Islet of Langerhans (tissue), 1 donor: ENCODE data around the gene ANKRD18B.
"Not testable (repeated sequence)": the region's sequence is repeated elsewhere in the genome, so short reads cannot be mapped to it uniquely, and the experiment has no call there.

Source experiments
- FAIRE-seq: peaks from one replicate; lab custom pipeline; 2011; peaks lifted over from hg19 to GRCh38; lab: Jason Lieb, UNC

The ANKRD18B gene

GRCh38 chr9:33535541-33535940, 11.5 kb downstream of the ANKRD18B start:
- no peak for FAIRE-seq

GRCh38 chr9:33543463-33543862, 19.4 kb downstream of the ANKRD18B start:
- not testable (repeated sequence) for FAIRE-seq

GRCh38 chr9:33545715-33546114, 21.7 kb downstream of the ANKRD18B start:
- FAIRE-seq = not testable (repeated sequence)

DNA sequence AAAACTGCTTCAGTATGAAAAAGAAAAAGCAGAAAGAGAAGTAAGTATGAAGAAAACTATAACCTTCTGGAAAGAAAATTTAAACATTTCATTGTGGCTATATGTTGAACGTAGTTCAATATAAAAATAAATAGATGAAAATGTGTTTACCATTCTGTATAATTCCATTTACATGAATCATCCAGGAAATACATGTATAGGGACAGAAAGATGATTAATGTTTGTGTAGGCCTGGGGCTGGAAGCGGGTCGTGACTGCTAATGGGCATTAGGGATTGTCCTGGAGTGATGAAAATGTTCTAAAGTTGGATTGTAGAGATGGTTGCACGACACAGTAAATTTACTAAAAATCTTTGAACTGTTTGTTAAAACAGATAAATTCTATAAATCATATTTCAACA, 24.8 kb downstream of the ANKRD18B start:
- not testable (repeated sequence) for FAIRE-seq

GRCh38 chr9:33549418-33549817, 25.4 kb downstream of the ANKRD18B start:
- FAIRE-seq = not testable (repeated sequence)

- FAIRE-seq = not testable (repeated sequence)
Measured at GRCh38 chr9:33551183-33551582, 27.1 kb downstream of the ANKRD18B start.

- FAIRE-seq = not testable (repeated sequence)
Measured at GRCh38 chr9:33552315-33552725, 28.3 kb downstream of the ANKRD18B start.

- not testable (repeated sequence) for FAIRE-seq
Measured at GRCh38 chr9:33560217-33560616, 36.2 kb downstream of the ANKRD18B start.

GRCh38 chr9:33562196-33562595, 38.1 kb downstream of the ANKRD18B start:
- not testable (repeated sequence) for FAIRE-seq

GRCh38 chr9:33567776-33568175, 43.7 kb downstream of the ANKRD18B start:
- FAIRE-seq = not testable (repeated sequence)

GRCh38 chr9:33577786-33578185, 53.7 kb downstream of the ANKRD18B start:
- FAIRE-seq = not testable (repeated sequence)

- not testable (repeated sequence) for FAIRE-seq
Measured at GRCh38 chr9:33579996-33580395, 55.9 kb downstream of the ANKRD18B start.

GRCh38 chr9:33582686-33583085, 58.6 kb downstream of the ANKRD18B start:
- FAIRE-seq = not testable (repeated sequence)

- FAIRE-seq = not testable (repeated sequence)
Measured at GRCh38 chr9:33586128-33586527, 62.1 kb downstream of the ANKRD18B start.

- not testable (repeated sequence) for FAIRE-seq
Measured at GRCh38 chr9:33587799-33588198, 63.7 kb downstream of the ANKRD18B start.

DNA sequence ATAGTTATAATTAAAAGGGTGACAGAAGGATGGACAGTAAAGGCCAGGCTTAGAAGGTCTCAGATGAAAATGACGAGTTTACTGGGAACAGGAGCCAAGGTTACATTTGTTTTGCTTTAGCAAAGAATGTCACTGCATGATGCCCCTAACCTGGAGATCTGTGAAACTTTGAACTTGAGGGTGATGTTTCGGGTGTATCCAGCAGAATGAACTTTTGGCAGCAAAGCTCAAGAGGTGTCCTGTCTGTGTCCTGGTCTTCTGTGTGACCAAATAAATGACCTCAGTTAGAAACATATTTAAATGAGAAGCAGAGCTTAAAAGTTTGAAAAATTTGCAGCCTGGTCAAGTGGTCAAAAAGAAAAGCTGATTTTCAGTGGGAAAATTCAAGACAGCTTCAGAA, 64.8 kb downstream of the ANKRD18B start:
- FAIRE-seq = not testable (repeated sequence)

DNA sequence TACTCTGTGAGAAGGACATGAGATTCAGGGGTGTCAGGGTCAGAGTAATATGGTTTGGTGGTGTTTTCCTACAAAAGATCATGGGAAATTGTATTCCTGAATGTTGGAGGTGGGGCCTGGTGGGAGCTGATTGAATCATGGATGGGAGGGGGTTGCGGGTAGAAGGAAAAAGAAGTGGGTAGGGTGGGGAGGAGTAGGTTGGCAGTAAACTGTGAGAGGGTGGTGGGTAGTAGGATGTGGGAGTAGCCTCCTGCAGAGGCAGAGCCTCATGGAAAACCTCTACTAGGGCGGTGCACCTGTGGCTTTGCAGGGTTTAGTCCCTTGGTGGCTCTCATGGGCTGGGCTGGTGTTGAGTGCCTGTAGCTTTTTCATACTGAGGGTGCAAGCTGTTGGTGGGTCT, 66.8 kb downstream of the ANKRD18B start:
- FAIRE-seq = not testable (repeated sequence)

GRCh38 chr9:33596974-33597373, 72.9 kb downstream of the ANKRD18B start:
- FAIRE-seq = not testable (repeated sequence)

GRCh38 chr9:33597386-33597785, 73.3 kb downstream of the ANKRD18B start:
- FAIRE-seq = not testable (repeated sequence)

DNA sequence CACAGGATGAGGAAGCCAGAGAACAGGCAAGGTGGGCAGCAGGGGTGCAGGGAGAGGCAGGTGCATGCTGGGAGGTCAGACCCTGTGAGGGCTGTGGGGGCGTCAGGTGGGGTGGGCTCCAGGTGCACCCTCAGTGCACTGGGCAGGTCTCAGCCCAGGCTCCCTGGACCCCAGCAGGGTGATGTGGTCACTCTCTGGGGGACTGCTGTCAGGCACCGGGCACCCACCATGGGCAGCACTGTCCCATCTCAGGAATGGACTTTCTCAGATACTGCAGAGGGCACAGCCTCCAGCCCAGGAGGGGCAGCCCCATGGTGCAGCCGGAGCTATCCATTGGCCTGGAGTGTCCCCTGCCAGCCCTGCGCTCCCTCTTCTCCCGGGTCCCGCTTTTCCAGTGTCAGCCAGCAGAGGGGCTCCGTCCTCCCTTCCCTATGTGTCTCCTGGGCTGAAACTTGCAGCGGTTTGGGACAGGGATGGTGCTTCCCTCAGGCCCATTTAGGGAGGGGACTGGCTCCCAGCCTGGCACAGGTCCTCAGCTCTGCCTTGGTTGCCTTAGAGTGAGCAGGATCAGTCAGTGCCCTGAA, 74.8 kb downstream of the ANKRD18B start:
- FAIRE-seq = not testable (repeated sequence)

GRCh38 chr9:33600911-33601310, 76.9 kb downstream of the ANKRD18B start:
- not testable (repeated sequence) for FAIRE-seq

- FAIRE-seq = not testable (repeated sequence)
Measured at GRCh38 chr9:33604249-33604648, 80.2 kb downstream of the ANKRD18B start.

DNA sequence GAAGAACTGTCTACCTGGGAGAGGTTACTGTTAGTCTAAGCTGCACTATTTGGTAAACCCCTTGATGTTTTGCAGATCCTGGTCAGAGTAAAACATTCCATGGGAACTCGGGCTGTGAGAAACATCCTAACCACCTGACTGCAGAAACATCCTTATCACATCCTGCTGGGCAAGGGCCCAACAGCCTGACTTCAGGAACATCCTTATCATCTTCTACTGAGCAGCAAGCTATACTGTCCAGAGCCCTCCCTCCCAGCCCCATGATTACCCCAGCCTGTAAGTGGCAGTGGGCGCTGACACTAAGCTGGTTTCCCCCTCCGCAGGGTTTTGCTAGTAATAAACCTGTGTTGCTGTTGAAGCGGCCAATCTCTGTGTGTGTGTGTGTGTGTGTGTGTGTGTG, 80.9 kb downstream of the ANKRD18B start:
- not testable (repeated sequence) for FAIRE-seq

DNA sequence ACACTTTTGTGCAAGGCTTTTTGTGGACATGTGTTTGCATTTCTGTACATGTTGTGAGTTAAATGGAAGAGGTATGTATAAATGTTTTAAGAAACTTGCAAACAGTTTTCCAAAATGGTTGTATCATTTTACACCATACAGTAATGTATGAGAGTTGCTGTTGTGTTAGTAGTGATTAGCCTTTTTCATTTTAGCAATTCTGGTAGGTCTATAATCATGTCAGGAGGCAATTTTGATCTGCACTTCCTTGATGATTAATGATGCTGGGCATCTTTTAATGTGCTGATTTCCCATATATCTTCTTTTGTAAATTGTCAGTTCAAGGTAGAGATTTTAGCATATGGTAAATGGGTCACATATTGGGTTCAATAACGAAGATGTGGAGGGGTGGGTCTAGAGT, 87.3 kb downstream of the ANKRD18B start:
- no peak for FAIRE-seq
